Astrocyte (in vitro differentiated cells and primary cell): Measurements from ENCODE around the gene CAPZB. TPM values are rescaled to one million over a fixed set of nuclear protein-coding genes. Genes with fewer than 3 reads are reported as not detected.

Experiments used
- DNase-seq: peaks from one replicate; pipeline ENCODE4 v3.0.0-alpha.2; 2010; ENCODE audit warnings: low read depth
- FAIRE-seq: peaks from 2 replicates; lab custom pipeline; 2011; peaks lifted over from hg19 to GRCh38; lab: Jason Lieb, UNC
- H2AFZ ChIP-seq: 2 replicates; pipeline ENCODE4 v1.6.0; 2012; ENCODE audit warnings: low read depth, low read length, inconsistent platforms
- H3K27ac ChIP-seq: 2 replicates; pipeline ENCODE4 v1.5.1; 2011; ENCODE audit warnings: low read depth, low read length, inconsistent platforms
- H3K27me3 ChIP-seq: 2 replicates; pipeline ENCODE4 v1.6.0; 2011; ENCODE audit warnings: low read length, inconsistent platforms; ENCODE audit not compliant: insufficient read depth
- H3K36me3 ChIP-seq: 2 replicates; pipeline ENCODE4 v1.5.1; 2011; ENCODE audit warnings: low read length, inconsistent platforms; ENCODE audit not compliant: insufficient read depth
- H3K4me1 ChIP-seq: 2 replicates; pipeline ENCODE4 v1.5.1; 2011; ENCODE audit warnings: low read length, inconsistent platforms; ENCODE audit not compliant: insufficient read depth
- H3K4me2 ChIP-seq: 2 replicates; pipeline ENCODE4 v1.6.0; 2012; ENCODE audit warnings: low read length, inconsistent platforms
- H3K4me3 ChIP-seq: 2 replicates; pipeline ENCODE4 v1.5.1; 2011; ENCODE audit warnings: low read depth, mild to moderate bottlenecking, low read length, inconsistent platforms; ENCODE audit not compliant: insufficient read depth
- H3K79me2 ChIP-seq: 2 replicates; pipeline ENCODE4 v1.6.0; 2012; ENCODE audit warnings: mild to moderate bottlenecking, low read length, inconsistent platforms; ENCODE audit not compliant: insufficient read depth
- H3K9ac ChIP-seq: 2 replicates; pipeline ENCODE4 v1.6.0; 2012; ENCODE audit warnings: mild to moderate bottlenecking, low read length, inconsistent platforms
- H3K9me3 ChIP-seq: 2 replicates; pipeline ENCODE4 v1.5.1; 2012; ENCODE audit warnings: low read depth, mild to moderate bottlenecking, low read length, inconsistent platforms; ENCODE audit not compliant: insufficient read depth
- H4K20me1 ChIP-seq: 2 replicates; pipeline ENCODE4 v1.6.0; 2012; ENCODE audit warnings: low read length, inconsistent platforms; ENCODE audit not compliant: insufficient read depth
- H3K27ac Mint-ChIP-seq: one replicate; pipeline ENCODE4 v1.8.0; 2021; ENCODE audit warnings: mild to moderate bottlenecking, mixed read lengths; ENCODE audit not compliant: unreplicated experiment
- H3K27me3 Mint-ChIP-seq: one replicate; pipeline ENCODE4 v1.8.0; 2021; ENCODE audit warnings: low read depth, mixed read lengths; ENCODE audit not compliant: unreplicated experiment
- H3K36me3 Mint-ChIP-seq: one replicate; pipeline ENCODE4 v1.8.0; 2021; ENCODE audit warnings: low read depth, mixed read lengths; ENCODE audit not compliant: unreplicated experiment
- H3K4me1 Mint-ChIP-seq: one replicate; pipeline ENCODE4 v1.8.0; 2021; ENCODE audit warnings: low read depth, mixed read lengths; ENCODE audit not compliant: unreplicated experiment
- H3K4me3 Mint-ChIP-seq: one replicate; pipeline ENCODE4 v1.8.0; 2021; ENCODE audit warnings: mild to moderate bottlenecking, moderate library complexity, mixed read lengths; ENCODE audit not compliant: unreplicated experiment
- H3K9me3 Mint-ChIP-seq: one replicate; pipeline ENCODE4 v1.8.0; 2021; ENCODE audit warnings: mild to moderate bottlenecking, mixed read lengths; ENCODE audit not compliant: unreplicated experiment
- CTCF ChIP-seq: IDR thresholded peaks from 2 replicates; pipeline ENCODE4 v1.5.1; 2011; ENCODE audit warnings: low read depth, mild to moderate bottlenecking, inconsistent platforms, low read length, moderate library complexity; ENCODE audit not compliant: insufficient read depth
- EZH2 ChIP-seq: IDR thresholded peaks from 2 replicates; pipeline ENCODE4 v1.6.1; 2012; ENCODE audit warnings: mild to moderate bottlenecking, low read length, inconsistent platforms; ENCODE audit not compliant: insufficient read depth
- total RNA-seq: library from RNA; stranded (reverse); gene quantifications from 2 replicates; pipeline ENCODE4 v1.2.1, GENCODE V29; 2021

Gene CAPZB
- total RNA-seq, 1 donor from 2014 or later = 458 TPM

GRCh38 chr1:19477284-19478249, 7.8 kb downstream of the CAPZB start:
- Histone ChIP-seq H3K9me3 (no peaks in the 10 kb centered on the region), H3K9ac (no peak overlapping the region), H3K27ac (no peak overlapping the region), H3K79me2 (peaks cover 99% of the 10 kb centered on the region), H3K27me3 (no peaks in the 10 kb centered on the region), H3K4me3 (no peak overlapping the region), H4K20me1 (peaks cover 98% of the 10 kb centered on the region), H2AFZ (no peak overlapping the region), H3K4me2 (peak overlapping the region; percentile 40), H3K36me3 (peaks cover 2% of the 10 kb centered on the region), H3K4me1 (peaks cover 26% of the 10 kb centered on the region)
- TF ChIP-seq EZH2 = no peak
- TF ChIP-seq CTCF = no peak
- no peak for FAIRE-seq
- Mint-ChIP-seq H3K9me3 (no peaks in the 10 kb centered on the region), H3K4me1 (peaks cover 31% of the 10 kb centered on the region), H3K36me3 (peaks cover 3% of the 10 kb centered on the region), H3K27ac (peak overlapping the region; percentile 41), H3K27me3 (no peaks in the 10 kb centered on the region), H3K4me3 (no peak overlapping the region)
- no peak for DNase-seq

- Histone ChIP-seq H3K36me3 (peaks cover 2% of the 10 kb centered on the region), H2AFZ (no peak overlapping the region), H4K20me1 (peaks cover 98% of the 10 kb centered on the region), H3K4me1 (peaks cover 18% of the 10 kb centered on the region), H3K27me3 (no peaks in the 10 kb centered on the region), H3K4me3 (no peak overlapping the region), H3K27ac (peak overlapping the region; percentile 19), H3K4me2 (peak overlapping the region; percentile 40), H3K9ac (no peak overlapping the region), H3K79me2 (peaks cover 99% of the 10 kb centered on the region), H3K9me3 (no peaks in the 10 kb centered on the region)
- Mint-ChIP-seq H3K27ac (no peak overlapping the region), H3K4me3 (no peak overlapping the region), H3K36me3 (peaks cover 9% of the 10 kb centered on the region), H3K27me3 (no peaks in the 10 kb centered on the region), H3K9me3 (no peaks in the 10 kb centered on the region), H3K4me1 (peaks cover 28% of the 10 kb centered on the region)
- FAIRE-seq (no peak), DNase-seq (peak; percentile 36)
- TF ChIP-seq CTCF = no peak
- TF ChIP-seq EZH2 = no peak
Observed at GRCh38 chr1:19476450-19477190, 8.7 kb downstream of the CAPZB start.
